GM18861 (cell line): ENCODE results near the gene NFIA.

Experiments used
- ATAC-seq: cut with Tn5 transposase; IDR thresholded peaks from one replicate; pipeline ENCODE4 v1.9.1; 2021; ENCODE audit not compliant: unreplicated experiment

NFIA gene

GRCh38 chr1:61181067-61182038, 99.0 kb downstream of the NFIA start:
- no peak for ATAC-seq

- no peak for ATAC-seq
Observed at GRCh38 chr1:61182049-61182448, 99.7 kb downstream of the NFIA start.

- ATAC-seq, result no peak
Observed at GRCh38 chr1:61182480-61182879, 100.1 kb downstream of the NFIA start.

GRCh38 chr1:61183471-61184039, 101.2 kb downstream of the NFIA start:
- ATAC-seq, result no peak

DNA sequence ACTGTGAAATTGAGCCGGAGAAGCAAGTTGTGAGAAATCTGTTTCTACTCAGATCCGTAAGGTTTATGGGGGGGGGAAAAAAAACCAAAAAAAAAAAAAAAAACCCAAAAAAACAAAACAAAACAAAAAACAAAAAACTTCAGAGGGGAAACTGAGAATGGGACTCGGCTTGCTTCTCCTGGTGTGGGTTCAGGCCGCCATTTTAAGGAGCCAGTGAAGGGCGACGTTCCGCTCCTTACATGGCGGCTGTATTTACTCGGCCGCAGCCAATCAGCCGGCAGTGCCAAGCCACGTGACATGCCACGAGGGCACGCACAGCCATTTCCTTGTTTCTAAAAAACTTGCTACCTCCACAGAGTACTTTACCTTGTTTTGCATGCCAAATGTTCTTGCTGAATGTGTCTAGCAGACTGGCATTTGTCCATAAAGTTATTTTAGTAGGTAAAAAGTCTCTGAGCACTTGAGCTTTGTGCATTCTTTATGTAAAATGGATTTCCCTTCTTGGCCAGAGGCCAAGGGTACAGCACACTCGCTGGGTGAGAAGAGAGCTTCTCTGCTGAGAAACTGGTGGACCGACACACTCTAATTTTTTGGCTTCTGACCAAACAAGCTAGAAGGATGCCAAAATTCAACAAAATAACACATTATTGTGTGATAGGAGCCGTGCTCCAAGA, 101.8 kb downstream of the NFIA start:
- no peak for ATAC-seq

DNA sequence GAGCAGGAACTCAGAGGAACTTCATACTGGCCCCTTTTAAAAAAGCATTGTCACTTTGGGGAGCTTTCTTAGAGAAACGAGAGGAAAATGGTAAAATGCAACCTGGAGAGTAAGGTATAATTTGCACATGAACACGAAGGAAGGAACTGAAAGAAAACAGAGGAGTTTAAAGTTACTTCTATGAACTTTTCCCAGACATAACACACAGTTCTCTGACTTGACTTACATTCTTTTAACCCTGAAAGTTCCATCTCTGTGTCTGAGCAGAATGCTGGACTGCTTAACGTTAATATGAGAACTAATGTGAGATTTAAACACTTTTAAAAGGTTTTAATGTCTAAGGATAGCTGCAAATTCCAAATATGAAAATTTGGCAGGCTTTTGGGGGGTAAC, 102.3 kb downstream of the NFIA start:
- no peak for ATAC-seq

GRCh38 chr1:61186753-61187152, 104.4 kb downstream of the NFIA start:
- ATAC-seq, result no peak

DNA sequence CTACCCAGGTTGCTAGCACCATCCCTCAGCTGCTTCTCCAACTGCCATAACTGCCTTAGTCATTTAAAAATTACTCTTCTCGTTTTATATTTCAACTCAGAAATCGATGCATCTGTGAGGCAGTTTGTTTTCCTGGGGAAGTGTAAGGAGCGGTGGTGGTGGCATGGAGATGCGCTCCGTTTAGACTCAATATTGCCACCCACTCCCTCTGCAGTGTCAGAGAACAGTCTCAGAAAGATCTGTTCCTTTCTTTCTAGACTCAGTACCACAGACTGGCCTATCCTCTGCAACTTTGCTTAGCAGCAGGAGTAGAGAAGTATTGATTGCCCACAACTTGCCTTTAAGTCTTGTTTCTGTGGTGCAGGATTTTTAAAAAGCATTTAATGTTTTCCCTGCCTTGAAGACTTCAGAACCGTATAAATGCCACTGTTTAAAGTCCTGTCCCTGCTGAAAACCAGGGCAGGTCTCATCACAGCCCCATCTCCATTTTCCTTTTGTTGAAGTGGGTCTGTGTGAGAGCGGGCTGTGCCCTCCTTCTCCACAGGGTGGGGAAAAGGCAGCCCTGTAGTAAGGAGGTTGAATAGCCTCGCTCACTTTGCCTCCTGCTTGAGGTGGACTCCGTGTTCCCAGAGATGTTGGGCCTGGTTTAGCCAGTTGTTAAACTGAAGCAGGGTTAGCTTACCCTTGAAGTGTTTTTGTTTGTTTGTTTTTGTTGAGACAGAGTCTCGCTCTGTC, 105.2 kb downstream of the NFIA start:
- ATAC-seq, result no peak

DNA sequence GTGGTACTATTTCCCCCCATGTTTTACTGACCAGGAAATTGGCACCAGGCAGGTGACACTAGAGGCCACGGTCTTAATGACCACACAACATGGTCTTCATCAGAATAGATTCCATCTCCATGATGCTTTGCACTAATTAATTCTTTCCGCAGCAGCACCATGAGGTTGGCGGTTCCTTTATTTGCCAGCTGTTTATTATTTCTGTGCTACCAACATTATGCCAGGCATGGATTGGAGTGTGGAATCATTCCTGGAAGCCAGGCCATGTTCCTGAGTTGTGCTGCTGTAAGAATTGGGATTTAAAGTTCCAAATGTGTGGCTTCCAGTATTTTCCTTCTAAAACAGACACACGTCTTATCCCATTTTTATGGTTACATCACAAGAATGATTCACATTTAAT, 107.8 kb downstream of the NFIA start:
- ATAC-seq, result no peak

- ATAC-seq, result no peak
Observed at GRCh38 chr1:61190618-61191432, 108.5 kb downstream of the NFIA start.

DNA sequence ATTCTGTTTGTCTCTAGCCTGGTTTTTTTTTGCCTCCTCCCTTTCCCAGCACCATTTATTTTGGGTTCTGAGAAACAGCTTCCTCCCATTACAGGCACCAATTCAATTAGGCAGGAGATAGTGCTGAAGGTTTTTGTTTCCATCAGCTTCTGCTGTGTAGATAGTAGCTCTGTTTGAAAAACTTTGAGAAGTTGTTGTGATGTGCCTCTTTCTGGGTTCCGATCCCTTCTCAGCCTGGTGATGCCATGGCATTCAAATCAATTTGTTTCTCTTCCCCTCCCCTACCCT, 109.0 kb downstream of the NFIA start:
- no peak for ATAC-seq

GRCh38 chr1:61192663-61193330, 110.4 kb downstream of the NFIA start:
- no peak for ATAC-seq

GRCh38 chr1:61193808-61194207, 111.4 kb downstream of the NFIA start:
- no peak for ATAC-seq

- ATAC-seq, result no peak
Observed at GRCh38 chr1:61198554-61198953, 116.2 kb downstream of the NFIA start.

DNA sequence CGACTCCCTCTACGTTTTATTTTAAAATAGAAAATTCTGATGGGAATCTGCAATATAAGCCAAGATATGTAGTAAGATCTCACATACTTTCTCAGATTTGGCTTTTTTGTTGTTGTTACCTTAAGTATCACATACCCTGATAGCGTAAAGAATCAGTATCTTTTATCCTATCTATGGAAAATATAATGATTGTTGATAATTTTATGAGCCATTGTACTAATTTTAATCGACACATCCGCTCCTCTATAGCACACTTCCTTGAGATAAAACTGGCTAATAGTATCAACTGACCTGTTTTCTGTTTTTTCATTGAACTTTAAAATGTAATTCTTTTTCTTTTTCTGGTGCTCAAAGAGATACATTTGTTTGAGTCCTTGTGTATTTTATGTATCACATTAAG, 118.7 kb downstream of the NFIA start:
- no peak for ATAC-seq

GRCh38 chr1:61202854-61203598, 120.7 kb downstream of the NFIA start:
- ATAC-seq, result no peak

DNA sequence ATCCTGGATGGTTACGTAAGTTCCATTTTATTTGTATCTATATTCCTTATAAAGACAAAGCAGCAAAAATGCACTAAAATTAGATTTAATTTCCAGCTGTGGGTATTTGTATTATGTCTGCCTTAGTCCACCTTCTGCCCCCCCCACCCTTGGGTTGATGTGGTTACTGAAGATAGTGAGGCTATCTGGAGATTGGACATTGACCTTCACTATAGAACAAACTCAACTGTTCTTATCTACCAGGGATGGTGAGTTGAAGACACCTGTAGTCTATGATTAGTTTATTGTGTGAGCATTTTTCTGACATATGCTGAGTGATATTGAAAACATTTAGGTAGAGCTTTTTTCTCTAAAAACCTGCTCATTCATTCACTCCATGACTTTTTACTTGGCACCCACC, 122.2 kb downstream of the NFIA start:
- no peak for ATAC-seq

DNA sequence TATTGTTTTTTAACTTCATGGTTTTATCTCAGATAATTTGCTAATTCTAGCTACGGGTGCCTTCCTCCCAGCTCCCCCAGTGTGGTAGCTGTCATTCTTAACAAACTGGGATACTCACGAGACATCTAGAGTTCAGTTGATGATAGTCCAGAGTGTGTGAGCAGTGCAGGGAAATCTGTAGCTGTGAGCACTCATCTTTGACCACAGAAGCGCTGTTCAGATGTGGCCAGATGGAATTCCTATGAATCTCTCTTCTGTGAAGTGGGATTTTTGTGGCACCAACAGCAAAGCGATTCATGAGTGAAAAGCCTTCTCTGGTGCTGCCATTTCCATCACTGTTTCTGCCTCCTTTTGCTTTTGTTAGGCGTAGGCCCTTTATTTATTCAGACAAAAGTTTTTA, 125.1 kb downstream of the NFIA start:
- ATAC-seq, result no peak

DNA sequence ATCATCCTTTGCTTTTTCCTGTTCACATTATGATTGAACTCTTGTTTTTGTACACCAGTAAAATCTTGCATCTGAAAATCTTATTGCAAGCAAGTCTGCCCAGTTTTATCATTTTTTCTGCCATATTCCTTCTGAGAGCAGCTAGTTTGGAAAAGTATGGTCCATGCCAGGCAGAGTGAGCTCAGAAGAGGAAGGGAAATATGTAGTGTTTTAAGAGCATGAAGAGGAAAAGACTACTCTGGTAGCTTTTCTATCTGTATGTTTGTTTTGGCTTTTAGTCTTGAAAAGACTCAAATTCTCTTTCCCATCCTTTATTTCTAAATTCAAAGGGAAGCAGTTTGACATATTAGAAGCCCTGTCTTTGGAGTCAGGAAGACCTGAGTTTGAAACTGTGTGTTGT, 125.8 kb downstream of the NFIA start:
- ATAC-seq, result no peak
